Panc1 (cell line): ENCODE results near the gene DPYSL5. TPM values are rescaled to one million over a fixed set of nuclear protein-coding genes. Genes with fewer than 3 reads are reported as not detected.

Experiments used
- ATAC-seq: fragments of 200-7000 bp; cut with Tn5 transposase; 2 replicates; pipeline ENCODE4 v1.9.1; 2020; ENCODE audit warnings: mild to moderate bottlenecking, moderate library complexity
- BruUV-seq: library from RNA; stranded (reverse); fragments of 400-500 nt; replicated peaks from 2 replicates; lab custom pipeline; 2021; lab: Mats Ljungman, UMichigan
- CTCF ChIA-PET: fragments of 300-600 bp; sonication (Branson Sonifier 250); formaldehyde crosslinking; loops from one replicate; lab custom pipeline; 2022; ENCODE audit warnings: antibody characterized with exemption; lab: Charles Lee
- POLR2A ChIA-PET: fragments of 300-600 bp; sonication (Branson Sonifier 250); formaldehyde crosslinking; loops from one replicate; lab custom pipeline; 2022; ENCODE audit warnings: antibody characterized with exemption; lab: Charles Lee
- DNase-seq: peaks from one replicate; pipeline ENCODE4 v3.0.0-alpha.2; 2010; ENCODE audit warnings: low read depth, low spot score
- H3K27ac ChIP-seq: 2 replicates; pipeline ENCODE4 v1.5.1; 2011; ENCODE audit warnings: mild to moderate bottlenecking, low read length, inconsistent platforms
- H3K27me3 ChIP-seq: fragments of 200-500 bp; sonication (Bioruptor generic); 2 replicates; pipeline ENCODE4 v1.6.0; 2014; ENCODE audit warnings: low read length, inconsistent platforms; ENCODE audit not compliant: control insufficient read depth, insufficient read depth
- H3K36me3 ChIP-seq: fragments of 200-500 bp; sonication (Bioruptor generic); 2 replicates; pipeline ENCODE4 v1.5.1; 2014; ENCODE audit warnings: inconsistent platforms, mild to moderate bottlenecking, low read length, moderate library complexity; ENCODE audit not compliant: control insufficient read depth, insufficient read depth
- H3K4me1 ChIP-seq: 2 replicates; pipeline ENCODE4 v1.5.1; 2011; ENCODE audit warnings: inconsistent platforms, mild to moderate bottlenecking, low read length, moderate library complexity; ENCODE audit not compliant: control insufficient read depth, insufficient read depth
- H3K4me3 ChIP-seq, 2 experiments: 2 replicates each; pipeline ENCODE4 v1.5.1; 2011 to 2012; ENCODE audit warnings: low read depth in 2 of 2, low read length in 2 of 2, mild to moderate bottlenecking in 2 of 2, inconsistent platforms in 1 of 2, moderate library complexity in 1 of 2
- H3K9me3 ChIP-seq: fragments of 200-500 bp; sonication (Bioruptor generic); 2 replicates; pipeline ENCODE4 v1.5.1; 2014; ENCODE audit warnings: low read depth, mild to moderate bottlenecking, inconsistent platforms, low read length, moderate library complexity; ENCODE audit not compliant: control insufficient read depth, insufficient read depth
- CTCF ChIP-seq: fragments of 450-650 bp; IDR thresholded peaks from 2 replicates; pipeline ENCODE4 v1.5.1; 2017; ENCODE audit warnings: mild to moderate bottlenecking
- POLR2AphosphoS5 ChIP-seq: IDR thresholded peaks from 2 replicates; pipeline ENCODE4 v1.6.1; 2012; ENCODE audit warnings: mild to moderate bottlenecking, low read depth, low read length, moderate library complexity
- REST ChIP-seq, 2 experiments: IDR thresholded peaks; 2 replicates each; pipeline ENCODE4 v1.6.1; 2011 to 2012; ENCODE audit warnings: low read depth in 2 of 2, control low read depth in 1 of 2, low read length in 1 of 2, mild to moderate bottlenecking in 1 of 2, moderate library complexity in 1 of 2; ENCODE audit not compliant: insufficient read depth in 1 of 2
- SIN3A ChIP-seq: IDR thresholded peaks from 2 replicates; pipeline ENCODE4 v1.6.1; 2012; ENCODE audit warnings: low read depth, mild to moderate bottlenecking, low read length, moderate library complexity, borderline replicate concordance; ENCODE audit not compliant: insufficient read depth
- TCF7L2 ChIP-seq: IDR thresholded peaks from 2 replicates; pipeline ENCODE4 v1.6.1; 2011; ENCODE audit warnings: mild to moderate bottlenecking, low read depth, low read length, inconsistent platforms
- in situ Hi-C: cut with HindIII; loops from 2 replicates; pipeline ENCODE4 v1.10.0; 2016; ENCODE audit warnings: low sequenced_read_pairs, low pct_unique_long_range_greater_than_20kb
- intact Hi-C: fragments of 100-400 bp; cut with micrococcal nuclease; formaldehyde crosslinking; loops from one replicate; pipeline ENCODE4 v1.10.0; 2022; ENCODE audit not compliant: unreplicated experiment
- total RNA-seq: library from RNA; stranded (reverse); gene quantifications from one replicate; pipeline ENCODE4 v1.2.1, GENCODE V29; 2021; ENCODE audit not compliant: unreplicated experiment

Gene DPYSL5
- total RNA-seq, 1 experiment from 2014 or later = 0.31 TPM

GRCh38 chr2:26932974-26933373 is 85.0 kb downstream of the DPYSL5 start:
- TF ChIP-seq TCF7L2 (no peak), SIN3A (no peak), REST (IDR thresholded peaks at IDR 0.05; ENCODE audit: insufficient read depth in 1 of 2, low read depth in 2 of 2, low read length in 1 of 2) (no peak), CTCF (no peak), POLR2AphosphoS5 (no peak)
- no peaks in the 10 kb centered on the region for H3K36me3 ChIP-seq
- H3K27ac ChIP-seq = no peak overlapping the region
- no peaks in the 10 kb centered on the region for H3K9me3 ChIP-seq
- DNase-seq = no peak
- H3K4me1 ChIP-seq = no peaks in the 10 kb centered on the region
- CTCF ChIA-PET = no interaction called here
- in situ Hi-C loops (no loop called here), intact Hi-C loops (no loop called here)
- no peak for ATAC-seq
- BruUV-seq = no TSS peak
- POLR2A ChIA-PET = no interaction called here
- H3K27me3 ChIP-seq = no peaks in the 10 kb centered on the region; the same call in 1 of the 2 replicates
- no peak overlapping the region for H3K4me3 ChIP-seq

- BruUV-seq = no TSS peak
- no peak for DNase-seq
- no peak for ATAC-seq
- H3K27me3 ChIP-seq = no peaks in the 10 kb centered on the region; the same call in 1 of the 2 replicates
- ChIA-PET CTCF (no interaction called here), POLR2A (no interaction called here)
- H3K4me3 ChIP-seq = no peak overlapping the region
- in situ Hi-C loops (no loop called here), intact Hi-C loops (no loop called here)
- H3K27ac ChIP-seq = no peak overlapping the region
- H3K4me1 ChIP-seq = no peaks in the 10 kb centered on the region
- no peaks in the 10 kb centered on the region for H3K36me3 ChIP-seq
- no peaks in the 10 kb centered on the region for H3K9me3 ChIP-seq
- TF ChIP-seq SIN3A = no peak
- TF ChIP-seq REST (IDR thresholded peaks at IDR 0.05; ENCODE audit: insufficient read depth in 1 of 2, low read depth in 2 of 2, low read length in 1 of 2) = no peak
- no peak for TF ChIP-seq POLR2AphosphoS5
Measured at GRCh38 chr2:26933431-26934334, 85.8 kb downstream of the DPYSL5 start.
